NCI-H2227 (cell line): ENCODE measurements around the gene TPSD1.
A peak's percentile ranks its signal among the peaks of the same experiment; 100 is the strongest.
"Not testable (repeated sequence)": the region's sequence is repeated elsewhere in the genome, so short reads cannot be mapped to it uniquely, and the experiment has no call there.

Experiments
- DNase-seq: peaks from one replicate; lab custom pipeline; 2025; ENCODE audit not compliant: unreplicated experiment; lab: John Stamatoyannopoulos, UW

TPSD1 gene

DNA sequence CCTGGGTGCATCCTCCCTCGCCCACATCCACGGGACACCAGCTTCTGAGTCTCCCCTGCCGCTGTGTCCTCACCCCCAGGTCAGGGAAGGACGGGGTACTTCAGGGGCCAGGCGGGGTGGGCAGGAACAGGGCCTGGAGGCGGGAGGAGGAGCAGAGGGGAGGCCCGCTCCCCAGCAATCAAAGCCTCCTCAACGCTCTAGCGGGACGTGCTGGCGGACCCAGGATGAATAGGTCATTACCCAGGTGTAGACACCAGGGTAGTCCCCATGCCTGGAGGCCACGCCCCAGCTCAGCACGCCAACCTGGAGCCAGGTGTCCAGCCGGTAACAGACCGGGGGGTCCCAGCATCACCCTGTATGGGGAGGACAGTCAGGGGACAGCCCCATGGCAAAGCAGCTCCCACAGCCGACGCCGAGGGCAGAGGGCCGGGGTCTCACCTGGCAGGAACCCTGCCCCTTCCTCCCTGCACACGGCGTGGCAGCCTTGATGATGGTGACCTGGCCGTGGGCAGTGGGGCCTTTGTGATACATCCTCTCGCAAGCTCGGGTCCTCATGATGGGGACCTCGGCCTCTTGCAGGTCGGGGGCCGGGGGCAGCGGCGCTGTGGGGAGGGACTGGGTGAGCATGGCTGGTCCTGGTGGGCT lies 24.2 kb downstream of the TPSD1 start:
- DNase-seq = no peak

DNA sequence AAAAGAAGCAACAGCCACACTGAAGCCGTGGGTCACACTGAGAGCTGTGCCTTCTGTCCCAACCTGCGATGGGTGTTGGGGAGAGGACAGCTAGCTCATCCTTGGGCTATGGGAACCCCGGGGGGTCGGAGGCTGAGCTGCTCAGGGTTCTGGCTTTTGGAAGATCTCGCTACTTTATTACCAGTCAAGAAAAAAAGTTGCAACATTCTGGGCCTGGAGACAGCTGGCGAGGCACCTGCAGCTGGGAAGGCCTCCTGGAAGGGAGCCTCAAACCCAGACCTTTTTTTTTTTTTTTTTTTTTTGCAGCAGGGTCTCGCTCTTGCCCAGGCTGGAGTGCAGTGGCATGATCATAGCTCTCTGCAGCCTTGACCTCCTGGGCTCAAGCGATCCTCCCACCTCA lies 24.9 kb downstream of the TPSD1 start:
- DNase-seq = no peak

DNA sequence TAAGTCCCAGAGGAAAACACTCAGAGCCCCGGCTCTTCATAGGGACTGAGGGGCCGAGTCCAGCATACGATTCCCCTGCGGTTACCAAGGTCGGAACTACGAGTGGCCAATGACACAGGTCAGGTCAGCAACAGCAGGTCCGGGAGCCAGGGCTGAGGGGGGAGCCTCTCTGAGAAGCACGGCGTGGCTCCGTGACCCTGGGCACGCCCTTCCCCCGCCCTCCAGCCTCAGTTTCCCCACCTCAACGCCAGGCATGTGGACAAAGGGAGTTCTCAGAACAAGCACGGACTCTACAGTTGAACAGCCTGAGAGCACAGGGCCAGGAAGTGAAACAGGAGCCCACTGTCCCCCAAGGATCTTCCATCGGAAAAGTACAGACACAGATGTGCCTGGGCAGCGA lies 25.6 kb downstream of the TPSD1 start:
- DNase-seq = no peak

DNA sequence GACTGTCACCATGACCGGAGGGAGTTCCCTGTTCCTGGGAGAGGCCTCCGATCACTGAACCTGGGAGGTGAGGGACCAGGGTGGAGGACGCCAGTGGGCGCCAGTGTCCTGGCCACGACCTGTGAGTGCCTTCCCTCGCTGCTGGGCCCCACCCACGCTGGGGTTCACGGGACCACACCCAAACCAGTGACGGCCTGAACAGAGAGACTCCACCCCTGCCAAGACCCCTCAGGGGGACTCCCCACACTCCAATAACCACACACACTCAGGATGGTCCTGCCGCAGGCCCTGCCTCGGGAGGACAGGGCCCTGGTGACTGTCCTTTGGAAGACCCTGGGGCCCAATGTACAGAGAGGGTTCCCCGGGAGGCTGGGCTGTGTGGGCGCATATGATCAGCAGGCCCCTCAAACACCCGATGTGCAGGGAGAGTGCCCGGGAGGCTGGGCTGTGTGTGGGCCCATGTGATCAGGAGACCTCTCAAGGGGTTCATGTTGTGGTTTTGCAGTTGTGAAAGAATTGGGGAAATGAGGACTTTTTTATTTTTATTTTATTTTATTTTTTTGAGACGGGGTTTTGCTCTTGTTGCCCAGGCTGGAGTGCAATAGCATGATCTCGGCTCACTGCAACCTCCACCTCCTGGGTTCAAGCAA lies 26.6 kb downstream of the TPSD1 start:
- DNase-seq = no peak

DNA sequence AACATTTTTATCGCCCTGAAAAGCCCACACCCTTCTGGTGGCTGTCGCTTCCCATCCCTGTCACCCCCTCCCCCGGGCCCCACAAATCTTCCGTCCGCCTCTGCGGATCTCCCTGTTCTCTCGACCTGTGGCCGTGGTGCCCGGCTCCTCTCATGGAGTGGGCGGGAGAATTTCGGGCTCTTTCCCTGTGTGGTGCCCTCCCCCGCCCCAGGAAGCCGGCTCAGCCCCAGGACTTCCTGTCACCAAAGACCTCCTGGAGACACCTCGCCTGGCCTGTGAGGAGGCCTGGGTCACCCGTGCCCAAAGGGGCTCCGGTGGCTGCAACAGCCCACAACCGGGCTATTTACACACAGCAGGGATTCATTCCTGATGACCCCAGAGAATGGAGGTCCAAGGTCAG lies 27.4 kb downstream of the TPSD1 start:
- no peak for DNase-seq

DNA sequence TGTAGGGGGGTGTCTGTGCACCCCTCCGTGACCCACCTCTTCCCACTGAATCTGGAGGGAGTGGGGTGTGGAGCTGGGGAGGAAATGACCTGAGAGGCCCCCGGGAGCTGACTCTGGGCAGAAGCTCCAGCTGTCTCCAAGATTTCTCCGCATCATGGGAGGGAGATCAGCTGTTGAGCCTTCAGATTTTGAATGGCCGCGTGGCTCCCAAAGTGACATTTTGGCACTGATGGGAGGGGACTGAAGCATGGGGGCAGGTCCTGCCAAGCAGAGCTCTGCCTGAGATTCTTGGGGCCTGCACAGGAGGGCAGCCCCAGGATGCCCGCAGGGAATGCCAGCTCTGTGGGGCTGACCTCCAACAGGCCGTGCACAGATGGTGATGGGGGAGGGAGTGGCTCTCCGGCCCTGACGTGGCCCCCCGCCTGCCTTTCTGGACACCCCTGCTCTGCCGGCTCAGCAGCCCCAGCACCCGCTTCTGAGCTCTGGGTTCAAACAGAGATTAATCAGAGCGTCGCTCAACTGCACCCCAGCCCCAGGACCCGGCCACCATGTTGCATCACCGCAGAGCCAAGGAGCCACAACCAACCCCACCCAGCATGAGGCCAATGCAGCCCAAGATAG lies 28.2 kb downstream of the TPSD1 start:
- DNase-seq = no peak

DNA sequence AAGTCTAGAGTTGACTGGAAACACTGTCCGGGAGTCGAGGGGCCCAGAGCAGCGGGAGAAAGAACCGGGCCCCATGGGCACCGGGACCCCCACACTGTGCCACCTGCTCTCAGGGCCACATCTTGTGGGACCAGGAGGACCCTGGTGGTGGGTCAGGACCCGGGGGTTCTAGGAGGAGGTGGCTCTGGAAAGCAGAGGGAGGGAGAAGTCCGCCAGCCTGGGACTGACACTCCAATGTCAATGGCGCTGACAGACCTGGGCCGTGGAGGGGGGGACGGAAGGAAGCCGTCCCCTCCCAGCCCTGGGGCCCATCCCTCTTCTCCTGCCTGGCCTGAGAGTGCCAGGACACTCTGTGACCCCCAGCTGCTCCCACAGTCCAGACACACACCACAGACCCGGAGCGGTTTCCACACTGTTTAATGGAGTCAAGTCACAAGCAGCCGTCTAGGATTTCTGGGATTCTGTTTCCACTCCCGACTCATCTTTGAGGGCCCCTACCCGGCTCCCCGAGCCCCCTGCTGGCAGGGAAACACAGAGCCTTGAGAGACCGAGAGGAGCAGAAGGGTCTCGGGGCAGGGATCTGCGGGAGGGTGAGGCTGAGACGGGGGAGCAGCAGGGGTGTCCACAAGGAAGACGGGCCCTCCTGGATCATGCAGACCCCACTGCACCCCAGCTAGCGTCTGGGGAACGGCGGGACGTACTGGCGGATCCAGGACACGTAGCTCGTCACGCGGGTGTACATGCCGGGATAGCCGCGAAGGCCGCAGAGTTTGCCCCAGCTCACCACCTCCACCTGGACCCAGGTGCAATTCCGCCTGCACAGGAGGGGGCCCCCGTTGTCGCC lies 30.0 kb downstream of the TPSD1 start:
- no peak for DNase-seq

DNA sequence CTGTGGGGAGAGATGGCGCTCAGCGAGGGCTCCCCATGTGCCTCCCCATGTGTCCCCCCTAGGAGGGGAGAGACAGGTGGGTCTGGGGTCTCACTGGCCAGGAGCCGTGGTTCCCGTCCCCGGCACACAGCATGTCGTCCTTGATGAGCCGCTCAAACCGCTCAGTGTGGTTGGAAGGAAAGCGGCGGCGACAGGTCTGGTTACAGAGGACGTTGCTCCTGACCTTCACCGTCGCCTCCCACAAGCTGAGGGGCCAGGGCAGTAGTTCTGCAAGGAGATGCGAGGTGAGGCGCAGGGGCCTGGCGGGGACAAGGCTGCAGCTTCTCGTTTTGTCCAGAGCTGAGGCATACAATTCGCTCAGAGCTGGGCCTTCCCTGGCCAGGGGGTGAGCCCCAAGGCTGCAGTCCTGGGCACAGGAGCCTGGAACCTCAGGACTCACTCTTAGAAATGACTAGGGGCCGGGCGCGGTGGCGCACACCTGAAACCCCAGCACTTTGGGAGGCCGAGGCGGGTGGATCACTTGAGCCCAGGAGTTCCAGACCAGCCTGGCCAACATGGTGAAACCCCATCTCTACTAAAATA lies 30.7 kb downstream of the TPSD1 start:
- DNase-seq = no peak

DNA sequence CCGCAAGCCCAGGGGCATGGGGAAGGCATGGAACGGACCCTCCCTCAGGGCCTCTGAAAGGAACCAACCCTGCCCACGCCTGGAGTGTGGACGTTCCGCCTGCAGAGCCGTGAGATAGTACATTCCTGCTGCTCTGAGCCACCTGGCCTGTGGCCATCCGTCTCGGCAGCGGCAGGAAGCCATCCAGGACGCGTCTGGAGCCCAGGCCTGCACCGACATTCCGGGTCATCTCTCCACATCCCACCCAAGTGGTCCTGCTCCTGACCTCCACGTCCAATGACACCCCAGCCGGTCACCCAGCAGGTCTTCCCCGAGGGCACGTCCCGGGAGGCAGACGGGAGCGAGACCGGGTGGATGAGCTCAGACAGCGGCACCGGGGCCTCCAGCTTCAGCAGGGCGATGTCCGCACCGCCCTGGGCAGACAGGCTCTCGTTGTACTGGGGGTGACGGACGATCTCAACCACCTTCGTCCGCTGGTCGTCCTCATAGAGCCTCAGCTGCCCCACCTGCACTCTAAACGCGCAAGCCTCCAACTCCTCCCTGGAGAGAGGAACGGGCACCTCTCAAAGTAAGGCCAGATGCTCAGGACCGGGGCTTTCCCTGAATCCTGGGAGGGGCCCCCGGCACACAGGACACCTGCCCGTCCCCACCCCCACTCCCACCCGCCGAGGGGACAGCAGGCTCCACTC lies 32.3 kb downstream of the TPSD1 start:
- no peak for DNase-seq

DNA sequence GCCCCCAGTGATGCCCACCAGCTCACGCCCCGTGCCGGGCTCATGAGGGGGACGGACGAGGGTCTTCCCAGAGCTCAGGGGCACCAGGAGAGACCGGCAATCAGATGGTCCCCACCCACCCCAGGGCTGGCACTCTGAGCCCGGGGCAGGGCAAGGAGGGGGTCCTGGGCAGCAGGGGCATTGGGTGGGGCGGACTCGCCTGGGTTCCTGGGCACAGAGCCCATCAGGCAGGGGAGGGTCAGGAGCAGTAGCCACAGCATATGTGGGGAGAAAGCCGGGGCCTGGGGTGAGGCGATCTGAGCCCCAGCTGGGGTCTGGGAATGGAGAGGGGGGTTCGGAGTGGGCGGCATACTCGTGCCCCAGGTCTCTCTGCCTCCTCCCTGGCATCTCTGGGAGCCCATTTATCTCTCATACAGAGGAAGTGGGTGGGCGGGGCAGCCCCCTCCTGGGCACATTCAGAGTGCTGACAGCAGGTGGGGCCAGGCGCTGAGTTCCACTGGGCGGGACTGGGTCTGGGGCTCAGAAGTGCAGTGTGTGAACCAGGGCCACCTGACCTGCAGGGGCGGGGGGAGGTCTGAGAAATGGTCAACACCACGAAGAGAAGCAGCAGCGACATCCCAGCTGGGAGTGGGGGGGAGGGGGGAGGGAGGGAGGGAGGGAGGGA lies 33.1 kb downstream of the TPSD1 start:
- peak; percentile 38 for DNase-seq

DNA sequence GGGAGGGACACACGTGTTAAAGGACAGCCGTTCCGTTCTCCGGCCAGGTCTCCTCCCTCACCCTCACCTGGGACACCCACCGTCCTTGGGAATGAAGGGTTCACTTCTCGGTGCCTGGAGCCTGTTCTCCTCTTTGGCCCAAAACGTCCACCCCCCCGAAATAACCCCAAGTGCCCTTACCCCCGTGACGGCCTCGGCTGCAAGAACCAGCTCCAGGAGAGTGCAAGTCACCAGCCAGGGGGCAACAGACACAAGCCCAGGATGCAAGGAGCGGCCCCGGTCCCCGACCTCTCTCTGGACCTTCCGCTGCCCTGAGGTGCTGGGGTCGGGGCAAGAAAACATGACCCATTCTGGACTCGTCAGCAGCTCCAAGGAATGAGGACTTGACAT lies 33.6 kb downstream of the TPSD1 start:
- no peak for DNase-seq

DNA sequence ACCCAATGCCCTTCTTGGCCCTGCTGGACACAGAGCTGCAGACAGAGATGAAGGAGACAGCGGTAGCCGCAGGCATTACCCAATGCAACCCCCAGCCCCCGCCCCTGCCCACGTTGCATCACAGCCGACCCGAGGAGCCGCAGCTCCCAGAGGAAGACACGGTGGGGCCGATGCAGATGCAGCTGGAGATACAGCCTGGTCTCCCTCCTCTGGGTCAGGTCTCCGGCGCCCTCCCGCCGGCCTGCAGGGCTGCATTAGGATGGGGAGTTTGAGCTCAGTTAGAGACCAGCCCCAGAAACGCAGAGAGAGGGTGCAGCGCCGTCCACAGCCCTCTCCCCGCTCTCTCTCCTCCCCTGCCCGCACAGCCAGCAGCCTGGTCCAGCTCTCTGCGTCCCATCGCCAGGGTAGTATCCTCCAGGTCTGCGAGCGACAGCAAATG lies 34.2 kb downstream of the TPSD1 start:
- no peak for DNase-seq

DNA sequence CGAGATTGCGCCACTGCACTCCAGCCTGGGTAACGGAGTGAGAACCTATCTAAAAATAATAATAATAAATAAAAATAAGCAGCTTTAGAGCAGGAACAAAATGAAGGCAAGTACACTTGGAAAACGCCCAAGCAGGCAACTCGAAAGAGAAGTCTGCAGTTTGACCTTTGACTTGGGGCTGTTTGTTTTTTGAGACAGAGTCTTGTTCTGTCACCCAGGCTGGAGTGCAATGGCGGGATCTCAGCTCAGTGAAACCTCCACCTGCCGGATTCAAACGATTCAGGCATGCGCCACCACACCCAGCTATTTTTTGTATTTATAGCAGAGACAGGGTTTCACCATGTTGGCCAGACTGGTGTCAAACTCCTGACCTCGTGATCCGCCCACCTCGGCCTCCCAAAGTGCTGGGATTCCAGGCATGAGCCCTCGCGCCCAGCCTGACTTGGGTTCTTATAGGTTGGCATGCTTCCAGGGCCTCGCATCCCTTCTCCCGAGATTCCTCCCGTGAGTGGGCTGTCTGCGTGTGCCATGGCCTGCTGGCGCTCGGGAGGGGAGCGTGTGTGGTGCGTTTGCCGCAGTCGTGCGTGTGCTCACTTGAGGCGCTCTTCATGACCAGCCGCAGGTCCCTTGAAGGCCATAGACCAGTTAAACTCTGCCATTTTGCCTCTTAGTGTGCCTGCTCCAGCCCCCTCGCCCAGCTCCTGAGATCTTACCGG lies 35.1 kb downstream of the TPSD1 start:
- DNase-seq = no peak

DNA sequence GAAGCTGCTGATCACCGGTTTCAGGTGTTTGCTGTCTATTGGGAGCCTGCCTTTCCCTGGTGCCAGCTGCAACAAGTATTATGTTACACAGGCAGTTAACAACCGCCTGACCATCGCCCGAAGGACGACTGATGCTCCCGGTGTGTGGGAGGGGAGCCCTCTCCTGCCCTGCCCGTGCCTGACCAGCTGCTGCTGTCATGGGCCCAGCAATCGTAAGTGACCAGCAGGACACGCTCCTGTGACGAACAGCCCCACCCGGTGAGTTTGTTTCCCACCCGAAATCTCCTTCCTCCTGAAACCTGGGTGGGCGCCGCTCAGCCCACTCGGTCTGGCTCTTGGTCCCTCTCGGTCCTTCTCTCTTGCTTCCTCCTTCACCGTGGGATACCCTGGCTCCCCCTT lies 35.7 kb downstream of the TPSD1 start:
- DNase-seq = no peak

DNA sequence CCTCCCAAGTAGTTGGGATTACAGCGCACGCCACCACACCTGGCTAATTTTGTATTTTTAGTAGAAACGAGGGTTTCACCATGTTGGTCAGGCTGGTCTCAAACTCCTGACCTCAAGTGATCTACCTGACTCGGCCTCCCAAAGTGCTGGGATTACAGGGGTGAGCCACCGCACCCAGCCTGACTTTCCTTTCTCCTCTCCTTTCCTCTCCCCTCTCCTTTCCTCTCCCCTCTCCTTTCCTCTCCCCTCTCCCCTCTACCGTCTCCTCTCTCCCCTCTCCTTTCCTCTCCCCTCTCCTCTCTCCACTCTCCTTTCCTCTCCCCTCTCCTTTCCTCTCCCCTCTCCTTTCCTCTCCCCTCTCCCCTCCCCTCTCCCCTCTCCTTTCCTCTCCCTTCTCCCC lies 36.3 kb downstream of the TPSD1 start:
- DNase-seq = not testable (repeated sequence)

DNA sequence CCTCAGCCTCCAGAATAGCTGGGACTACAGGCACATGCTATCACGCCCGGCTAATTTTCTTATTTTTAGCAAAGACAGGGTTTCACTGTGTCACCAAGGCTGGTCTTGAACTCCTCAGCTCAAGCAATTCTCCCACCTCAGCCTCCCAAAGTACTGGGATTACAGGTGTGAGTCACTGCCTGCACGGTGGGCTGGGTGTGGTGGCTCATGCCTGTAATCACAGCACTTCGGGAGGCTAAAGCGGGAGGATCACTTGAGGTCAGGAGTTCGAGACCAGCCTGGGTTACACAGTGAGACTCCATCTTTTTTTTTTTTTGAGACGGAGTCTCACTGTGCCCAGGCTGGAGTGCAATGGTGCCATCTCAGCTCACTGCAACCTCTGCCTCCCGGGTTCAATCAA lies 36.9 kb downstream of the TPSD1 start:
- DNase-seq = not testable (repeated sequence)

DNA sequence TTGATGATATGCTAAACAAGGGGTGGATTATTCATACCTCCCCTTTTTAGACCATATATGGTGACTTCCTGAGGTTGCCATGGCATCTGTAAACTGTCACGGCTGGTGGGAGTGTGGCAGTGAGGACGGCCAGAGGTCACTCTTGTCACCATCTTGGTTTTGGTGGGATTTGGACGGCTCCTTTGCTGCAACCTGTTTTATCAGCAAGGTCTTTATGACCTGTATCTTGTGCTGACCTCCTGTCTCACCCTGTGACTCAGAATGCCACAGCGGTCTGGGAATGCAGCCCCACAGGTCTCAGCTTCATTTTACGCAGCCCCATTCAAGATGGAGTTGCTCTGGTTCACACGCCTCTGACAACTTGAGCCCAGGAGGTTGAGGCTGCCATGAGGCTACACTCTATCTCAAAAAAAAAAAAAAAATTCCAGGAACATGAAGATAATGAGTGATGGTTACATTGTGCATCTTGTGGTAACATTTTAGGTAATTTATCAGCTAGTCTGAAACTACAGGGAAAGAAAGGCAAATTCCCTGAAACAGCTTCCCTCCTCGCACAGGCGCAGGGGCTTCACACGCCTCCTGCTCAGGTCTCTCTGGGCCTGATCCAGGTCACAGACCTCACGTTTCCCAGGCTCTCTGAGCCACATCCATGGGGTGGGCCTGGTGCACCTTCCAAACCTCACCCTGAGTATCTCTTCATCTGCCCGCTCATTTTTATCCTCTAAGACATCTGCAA lies 38.2 kb downstream of the TPSD1 start:
- DNase-seq = no peak

DNA sequence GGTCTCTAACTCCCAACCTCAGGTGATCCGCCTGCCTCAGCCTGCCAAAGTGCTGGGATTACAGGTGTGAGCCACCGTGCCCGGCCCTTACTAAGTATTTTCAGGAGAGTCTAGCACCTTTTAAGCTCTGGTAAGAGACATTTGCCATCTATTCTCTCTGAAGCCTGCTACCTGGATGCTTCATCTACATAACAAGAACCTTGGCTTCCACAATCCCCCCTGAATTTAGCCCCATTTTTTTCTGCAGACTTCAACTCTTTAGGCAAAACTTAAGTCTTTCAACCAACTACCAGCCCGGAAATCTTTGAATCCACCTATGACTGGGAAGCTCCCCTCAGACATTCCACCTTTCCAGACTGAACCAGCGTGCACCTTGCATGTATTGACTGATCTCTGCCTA lies 39.6 kb downstream of the TPSD1 start:
- DNase-seq = no peak

DNA sequence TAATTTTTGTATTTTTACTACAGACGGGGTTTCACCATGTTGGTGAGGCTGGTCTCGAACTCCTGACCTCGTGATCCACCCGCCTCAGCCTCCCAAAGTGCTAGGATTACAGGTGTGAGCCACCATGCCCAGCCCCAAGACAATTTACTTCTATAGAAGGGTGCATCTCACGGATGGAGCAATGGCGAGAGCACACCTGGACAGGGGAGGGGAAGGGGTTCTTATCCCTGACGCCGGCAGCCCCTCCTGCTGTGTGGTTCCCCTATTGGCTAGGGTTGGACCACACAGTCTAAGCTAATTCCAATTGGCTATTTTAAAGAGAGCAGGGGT lies 40.8 kb downstream of the TPSD1 start:
- DNase-seq = not testable (repeated sequence)
